HG02970 (cell line): ENCODE data around the gene DPEP3.
A peak's percentile ranks its signal among the peaks of the same experiment; 100 is the strongest.
"Not testable (repeated sequence)": the region's sequence is repeated elsewhere in the genome, so short reads cannot be mapped to it uniquely, and the experiment has no call there.

Experiments used
- ATAC-seq: cut with Tn5 transposase; IDR thresholded peaks from one replicate; pipeline ENCODE4 v1.9.1; 2021; ENCODE audit warnings: mild to moderate bottlenecking, moderate library complexity, moderate number of reproducible peaks; ENCODE audit not compliant: unreplicated experiment, low FRiP score

DPEP3 gene

DNA sequence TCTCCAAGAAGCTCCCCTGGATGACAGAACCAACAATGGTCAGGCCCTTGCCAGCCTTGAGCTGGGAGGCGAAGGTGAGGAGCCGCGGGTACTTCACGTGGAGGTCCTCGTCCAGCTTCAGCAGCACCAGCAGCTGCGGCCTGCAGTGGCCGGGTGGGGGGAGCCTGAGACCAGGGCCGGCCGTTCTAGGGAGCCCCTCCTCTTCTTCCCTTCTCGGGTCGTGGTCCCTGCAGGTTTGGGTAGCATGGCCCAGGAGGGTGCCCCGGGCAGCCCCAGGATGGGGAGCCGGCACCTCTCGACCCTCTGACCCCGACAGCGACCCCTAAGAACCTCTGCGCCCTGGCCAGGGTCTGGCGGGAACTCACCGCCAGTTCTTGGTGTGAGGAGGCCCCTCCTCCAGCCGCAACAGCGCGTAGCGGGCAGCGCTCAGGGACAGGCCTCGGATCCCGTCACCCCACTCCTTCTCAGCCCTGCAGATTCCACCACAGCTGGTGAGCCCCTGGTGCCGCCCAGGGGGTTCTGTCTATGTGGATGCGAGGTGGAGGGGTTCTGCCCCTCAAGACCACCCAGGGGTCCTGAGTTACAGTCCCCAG, 33.2 kb downstream of the DPEP3 start:
- ATAC-seq: no peak

DNA sequence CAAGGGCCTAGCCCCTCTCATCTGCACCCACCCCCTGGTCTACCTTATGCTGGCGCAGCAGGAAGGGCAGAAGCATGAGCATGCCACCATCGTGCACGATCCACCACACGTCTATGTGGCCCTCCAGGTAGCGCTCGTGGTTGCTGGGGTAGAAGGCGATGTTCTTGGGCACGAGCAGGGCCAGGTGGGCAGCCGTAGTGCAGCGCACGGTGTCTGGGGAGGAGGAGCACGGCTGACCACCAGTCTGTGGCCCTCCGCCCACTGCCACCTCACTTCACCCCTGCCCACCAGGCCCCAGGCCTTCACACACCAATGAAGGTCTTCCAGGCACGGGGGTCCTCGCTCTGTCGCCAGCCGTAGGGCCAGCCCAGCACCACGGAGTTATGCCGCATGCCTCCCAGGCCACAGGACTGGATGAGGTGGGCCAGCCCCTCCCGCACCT, 34.1 kb downstream of the DPEP3 start:
- no peak for ATAC-seq

DNA sequence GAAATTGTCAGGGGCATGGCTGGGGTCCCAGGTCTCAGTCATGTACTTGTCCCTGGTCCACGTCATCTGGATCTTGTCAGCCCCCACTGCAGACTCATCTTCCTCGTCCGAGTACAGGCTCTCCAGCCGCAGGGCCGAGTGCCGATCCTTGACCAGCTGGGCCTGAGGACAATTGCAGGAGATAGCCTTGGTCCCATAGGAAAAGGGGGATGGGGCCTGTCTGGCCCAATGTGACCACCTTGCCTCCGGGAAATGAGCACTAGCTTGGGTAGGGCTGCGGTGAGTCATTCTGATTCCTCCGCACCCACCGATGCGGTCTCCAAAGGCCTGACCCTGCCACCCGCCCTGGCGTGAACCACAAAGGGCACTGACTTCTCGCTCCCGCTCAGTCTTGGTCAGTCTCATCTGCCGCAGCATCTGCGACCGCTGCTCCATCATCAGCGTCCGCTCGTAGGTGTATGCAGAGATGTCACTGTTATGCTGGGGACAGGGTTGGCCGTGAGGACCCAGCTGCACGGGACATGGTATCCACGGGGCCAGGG, 34.8 kb downstream of the DPEP3 start:
- ATAC-seq: no peak

DNA sequence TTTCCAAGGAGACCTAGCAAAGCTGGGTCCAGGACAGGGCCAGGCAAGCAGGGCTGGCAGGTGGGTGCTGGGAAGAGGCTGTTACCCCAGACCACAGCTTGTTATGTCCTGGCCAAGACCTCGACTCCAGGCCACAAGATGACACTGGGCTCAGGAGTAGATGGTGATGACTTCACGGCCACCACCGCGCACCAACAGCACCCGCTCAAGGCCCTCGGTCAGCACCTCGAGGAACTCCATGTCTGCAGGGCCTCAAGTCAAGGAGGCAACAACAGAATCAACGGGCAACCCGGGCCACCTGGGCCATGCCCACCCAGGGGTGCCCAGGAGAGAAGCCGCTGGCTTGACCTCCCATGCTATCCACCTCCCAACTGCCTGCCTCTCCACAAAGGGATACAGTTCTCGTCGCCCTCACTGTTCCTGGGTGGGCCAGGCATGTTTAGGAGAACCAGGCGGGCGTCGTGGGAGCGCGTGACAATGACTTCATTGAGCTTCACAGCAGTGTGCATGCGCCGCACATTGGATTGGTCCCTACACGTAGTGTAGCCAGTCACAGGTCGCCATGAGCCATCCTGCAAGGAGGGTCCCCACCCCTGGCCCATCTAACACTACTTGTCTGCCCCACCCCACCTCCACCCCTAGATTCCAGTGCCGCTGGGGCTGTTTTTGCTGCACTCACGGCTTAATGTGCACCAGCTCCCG, 35.5 kb downstream of the DPEP3 start:
- no peak for ATAC-seq

DNA sequence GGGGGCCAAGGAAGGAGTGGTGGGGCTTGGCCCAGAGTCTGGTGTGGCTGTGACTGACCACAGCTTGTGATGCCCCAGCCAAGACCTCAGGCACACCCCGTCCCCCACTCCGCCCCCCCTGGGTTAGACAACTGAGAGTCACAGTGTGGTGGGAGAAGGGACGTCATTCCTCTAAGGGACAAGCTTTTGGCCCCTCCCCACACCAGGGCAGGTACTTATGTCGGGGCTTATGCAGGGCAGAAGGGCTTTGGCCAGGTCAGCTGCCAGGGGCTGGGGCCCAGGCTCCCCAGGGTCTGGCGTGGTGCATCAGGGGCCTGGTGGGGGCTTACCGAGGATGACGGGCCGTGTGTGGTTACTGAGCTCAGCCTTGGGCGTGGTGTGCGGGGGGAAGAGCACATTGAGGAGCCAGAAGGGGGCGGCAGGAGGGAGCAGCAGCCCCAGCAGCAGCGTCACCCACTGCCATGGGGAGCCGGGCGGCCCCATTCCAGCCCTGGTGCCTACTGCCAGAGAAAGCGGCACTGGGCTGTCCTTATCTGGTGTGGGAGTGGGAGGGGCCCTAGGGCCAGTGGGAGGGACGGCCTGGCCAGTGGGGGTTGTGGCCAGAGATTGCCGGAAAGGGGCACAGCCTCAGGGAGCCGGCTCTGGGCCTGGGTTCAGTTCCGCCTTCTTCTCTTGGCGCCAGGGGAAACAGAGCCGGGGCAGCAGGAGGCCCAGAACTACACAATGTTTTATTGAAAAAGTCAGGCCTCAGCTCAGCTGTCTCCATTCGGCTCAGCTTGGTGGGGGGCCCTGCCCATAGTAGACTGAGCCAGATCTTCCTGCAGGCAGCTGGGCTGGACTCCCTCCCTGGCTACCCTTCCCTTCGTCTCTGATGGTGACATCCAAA, 36.4 kb downstream of the DPEP3 start, which contains the start of gene LCAT:
LCAT (minus strand) TSS at position 502 of the 886 bp plus-strand sequence; CDS start at position 483, 19 bp downstream.
- ATAC-seq: no peak

DNA sequence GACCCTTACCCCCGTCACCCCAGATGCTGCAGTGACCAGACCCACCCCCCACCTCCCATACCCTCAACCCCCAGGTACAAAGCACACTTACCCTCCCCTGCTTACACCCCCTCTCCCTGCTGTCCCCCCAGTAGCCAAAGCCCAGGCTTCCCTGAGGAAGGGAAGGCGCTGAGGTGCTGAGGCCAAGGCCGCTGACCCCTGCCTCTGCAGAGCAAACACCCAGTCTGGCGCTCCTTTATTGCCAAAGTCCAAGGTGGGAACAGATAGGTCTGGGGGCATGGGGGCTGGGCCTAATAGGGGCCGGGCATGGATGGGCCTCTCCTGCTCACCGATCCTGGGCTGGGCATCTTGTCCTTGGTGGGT, 37.1 kb downstream of the DPEP3 start:
- ATAC-seq: no peak

DNA sequence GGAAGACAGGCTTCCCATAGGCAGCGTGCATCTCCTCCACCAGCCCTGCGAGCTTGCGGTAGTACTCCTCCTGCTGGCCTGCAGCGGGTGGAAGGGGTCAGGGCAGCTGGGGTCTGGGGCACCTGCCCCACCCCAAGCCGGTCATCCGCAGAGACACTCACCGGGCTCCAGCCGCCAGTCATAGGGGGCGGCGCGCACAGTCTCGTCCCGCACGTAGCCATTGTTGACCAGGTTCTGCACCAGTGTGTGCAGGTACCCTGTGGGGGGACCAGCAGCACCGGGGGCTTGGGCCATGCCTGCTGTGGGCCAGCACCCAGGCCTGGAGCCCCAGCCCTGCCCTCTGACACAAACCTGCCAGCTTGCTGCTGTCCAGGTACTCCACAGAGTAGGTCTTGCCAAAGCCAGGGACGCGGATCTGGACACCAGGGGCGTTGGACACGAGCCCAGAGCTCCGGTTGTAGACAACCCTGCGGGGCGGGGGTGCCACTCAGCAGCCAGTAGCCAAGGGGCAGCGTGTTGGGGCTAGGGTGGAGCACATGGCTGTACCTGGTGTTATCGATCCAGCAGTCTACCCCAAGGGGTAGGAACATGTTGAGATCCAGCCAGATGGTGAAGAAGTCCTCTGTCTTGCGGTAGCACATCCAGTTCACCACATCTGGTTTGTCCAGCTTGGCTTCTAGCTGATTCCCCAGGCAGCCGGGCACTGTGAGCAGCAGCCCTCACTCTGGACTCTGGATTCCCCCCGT, 37.6 kb downstream of the DPEP3 start:
- no peak for ATAC-seq

DNA sequence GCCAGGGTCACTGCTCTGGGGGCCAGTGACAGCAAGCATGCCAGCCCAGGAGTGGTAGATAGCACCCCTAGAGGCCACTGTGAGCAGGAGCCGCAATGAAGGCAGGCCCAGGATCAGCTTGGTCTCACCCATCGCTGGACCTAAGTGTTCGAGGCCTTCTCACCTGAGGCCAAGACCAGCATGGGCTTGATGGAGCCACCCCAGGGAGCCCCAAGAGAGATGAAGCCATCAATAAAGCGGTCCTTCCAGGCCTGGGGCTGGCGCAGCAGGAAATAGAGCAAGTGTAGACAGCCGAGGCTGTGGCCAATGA, 38.1 kb downstream of the DPEP3 start:
- ATAC-seq: no peak

DNA sequence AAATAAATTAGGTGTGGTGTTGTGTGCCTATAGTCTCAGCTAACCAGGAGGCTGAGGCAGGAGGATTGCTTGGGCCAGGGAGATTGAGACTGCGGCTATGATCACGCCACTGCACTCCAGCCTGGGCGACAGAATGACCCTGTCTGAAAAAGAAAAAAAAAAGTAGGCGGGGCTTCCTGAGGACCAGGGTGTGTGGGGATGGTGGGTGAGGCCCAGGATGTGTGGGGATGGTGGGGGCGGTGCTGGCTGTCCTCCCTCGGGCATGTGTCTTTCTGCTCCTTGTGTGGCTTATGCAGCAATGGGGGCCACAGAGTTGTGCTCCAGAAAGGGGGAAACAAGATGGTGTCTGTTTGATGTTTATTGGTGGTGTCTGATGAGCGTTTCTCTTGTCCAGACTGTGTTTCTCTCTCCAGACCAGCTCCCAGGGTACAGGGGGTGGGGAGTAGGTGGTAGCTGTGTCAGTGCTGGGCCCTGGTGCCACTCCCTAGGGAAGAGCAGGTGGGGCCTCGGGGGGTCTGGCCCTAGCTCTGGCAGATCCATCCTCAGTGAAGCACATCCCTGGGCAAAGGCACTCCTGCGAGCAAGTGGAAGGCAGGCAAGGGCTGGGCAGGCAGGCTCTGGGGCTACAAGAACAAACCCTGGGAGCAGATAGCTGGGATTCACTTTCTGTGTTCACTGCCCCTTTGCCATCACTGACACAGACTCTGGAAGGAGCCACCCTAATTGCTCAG, 38.7 kb downstream of the DPEP3 start:
- ATAC-seq: no peak

DNA sequence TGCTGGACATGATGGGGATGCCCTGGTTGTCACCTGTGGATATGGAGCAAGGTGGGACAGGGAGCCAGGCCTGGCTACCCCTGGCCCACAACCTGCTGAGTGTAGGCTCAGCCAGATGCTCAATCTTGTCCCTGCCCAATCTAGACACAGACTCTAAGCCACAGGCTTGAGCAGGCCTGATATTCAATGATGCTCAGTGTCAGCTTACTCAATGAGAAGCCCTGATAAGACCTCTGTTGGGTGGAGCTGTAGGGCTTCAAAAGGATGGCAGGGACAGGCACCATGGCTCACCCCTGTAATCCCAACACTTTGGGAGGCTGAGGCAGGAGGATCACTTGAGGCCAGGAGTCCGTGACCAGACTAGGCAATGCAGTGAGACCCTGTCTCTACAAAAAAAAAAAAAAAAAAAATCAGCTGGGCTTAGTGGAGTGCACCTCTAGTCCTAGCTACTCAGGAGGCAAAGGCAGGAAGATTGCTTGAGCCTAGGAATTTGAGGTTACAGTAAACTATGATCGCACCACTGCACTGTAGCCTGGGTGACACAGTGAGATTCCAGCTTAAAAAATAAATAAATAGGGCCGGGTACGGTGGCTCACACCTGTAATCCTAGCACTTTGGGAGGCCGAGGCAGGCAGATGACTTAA, 39.7 kb downstream of the DPEP3 start:
- no peak for ATAC-seq

DNA sequence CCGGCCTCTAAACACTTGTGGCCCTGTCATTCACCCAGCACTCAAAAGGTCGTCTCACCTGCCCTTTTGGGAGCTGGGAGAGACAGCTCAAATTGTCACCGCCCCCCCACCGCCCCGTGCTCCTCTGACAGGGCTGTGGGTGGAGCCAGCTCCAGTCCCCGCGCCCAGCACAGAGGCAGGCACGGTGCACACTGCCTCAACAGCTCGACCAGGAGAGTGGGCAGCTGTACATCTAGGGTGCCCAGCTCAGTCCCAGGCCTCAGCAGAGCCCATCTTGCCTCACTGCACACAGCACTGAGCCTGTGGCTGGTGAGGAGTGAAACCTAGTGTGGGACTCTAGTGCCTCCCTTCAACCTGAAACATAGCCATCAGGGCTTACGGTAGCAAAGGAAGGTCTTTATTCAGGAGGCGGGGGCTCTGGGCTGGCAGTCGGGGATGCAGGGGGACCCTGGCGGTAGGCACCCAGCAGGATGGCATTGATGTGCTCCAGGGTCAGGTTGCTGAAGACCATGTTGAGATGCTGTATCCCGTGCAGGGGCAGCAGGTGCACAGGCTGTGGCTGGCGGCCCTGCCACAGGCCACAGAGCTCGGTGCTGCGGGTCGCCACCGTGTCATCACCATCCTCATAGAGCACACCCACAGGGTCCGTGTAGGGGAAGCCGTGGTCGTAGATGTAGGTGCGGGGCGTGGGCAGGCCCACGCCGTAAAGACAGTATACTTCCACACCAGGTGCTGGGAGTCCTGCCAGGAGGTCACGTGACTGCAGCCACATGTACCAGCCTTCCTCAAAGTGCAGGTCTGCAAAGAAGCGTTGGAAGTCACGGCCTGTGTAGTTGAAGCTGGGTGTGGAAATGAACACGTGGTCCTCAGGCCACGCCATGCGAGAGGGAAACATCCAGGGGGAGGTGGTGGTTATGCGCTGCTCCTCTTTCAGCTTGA, 40.5 kb downstream of the DPEP3 start:
- no peak for ATAC-seq

DNA sequence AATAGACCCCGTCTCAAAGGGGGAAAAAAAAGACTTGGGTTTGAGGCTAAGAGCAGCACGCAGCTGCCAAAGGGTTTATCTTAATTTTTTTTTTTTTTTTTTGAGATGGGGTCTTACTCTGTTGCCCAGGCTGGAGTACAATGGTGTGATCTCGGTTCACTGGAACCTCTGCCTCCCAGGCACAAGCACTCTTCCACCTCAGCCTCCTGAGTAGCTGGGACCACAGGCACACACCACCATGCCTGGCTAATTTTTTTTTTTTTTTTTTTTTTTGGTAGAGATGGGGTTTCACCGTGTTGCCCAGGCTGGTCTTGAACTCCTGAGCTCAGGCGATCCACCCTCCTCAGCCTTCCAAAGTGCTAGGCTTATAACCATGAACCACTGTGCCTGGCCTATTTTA, 42.6 kb downstream of the DPEP3 start:
- not testable (repeated sequence) for ATAC-seq

DNA sequence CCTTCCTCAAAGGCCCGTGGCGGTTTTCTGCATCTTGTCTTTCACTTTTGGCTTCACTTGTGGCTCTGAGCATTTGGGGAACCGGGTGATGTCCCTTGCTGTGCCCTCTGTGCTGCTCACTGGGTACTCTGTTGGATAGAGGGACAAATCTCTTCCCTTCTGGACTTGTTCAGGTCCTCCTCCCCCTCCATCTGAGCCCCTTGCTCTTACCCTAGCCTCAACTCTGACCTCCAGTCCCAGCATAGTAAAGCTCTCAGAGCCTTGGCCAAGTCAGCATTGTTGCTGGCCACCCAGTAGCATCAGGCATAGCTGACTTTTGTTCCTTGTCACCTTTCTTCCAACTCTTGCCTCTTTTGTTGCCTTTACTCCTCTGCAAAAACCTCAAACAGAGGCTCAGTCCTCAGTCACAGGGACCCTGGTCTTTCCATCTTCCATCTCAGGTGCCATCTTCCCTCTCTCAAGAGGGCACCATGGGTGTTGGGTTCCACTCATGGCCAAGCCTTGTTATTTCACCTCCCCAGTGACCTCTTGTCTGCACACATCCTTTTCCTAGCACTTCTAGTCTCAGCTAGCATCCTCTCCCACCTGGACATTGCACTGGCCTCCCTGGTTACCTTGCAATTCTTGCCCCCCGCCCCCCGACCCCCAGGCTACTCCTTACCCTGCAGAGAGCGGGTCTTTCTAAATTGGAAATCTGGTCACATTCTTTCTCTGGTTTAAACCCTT, 43.3 kb downstream of the DPEP3 start:
- no peak for ATAC-seq

DNA sequence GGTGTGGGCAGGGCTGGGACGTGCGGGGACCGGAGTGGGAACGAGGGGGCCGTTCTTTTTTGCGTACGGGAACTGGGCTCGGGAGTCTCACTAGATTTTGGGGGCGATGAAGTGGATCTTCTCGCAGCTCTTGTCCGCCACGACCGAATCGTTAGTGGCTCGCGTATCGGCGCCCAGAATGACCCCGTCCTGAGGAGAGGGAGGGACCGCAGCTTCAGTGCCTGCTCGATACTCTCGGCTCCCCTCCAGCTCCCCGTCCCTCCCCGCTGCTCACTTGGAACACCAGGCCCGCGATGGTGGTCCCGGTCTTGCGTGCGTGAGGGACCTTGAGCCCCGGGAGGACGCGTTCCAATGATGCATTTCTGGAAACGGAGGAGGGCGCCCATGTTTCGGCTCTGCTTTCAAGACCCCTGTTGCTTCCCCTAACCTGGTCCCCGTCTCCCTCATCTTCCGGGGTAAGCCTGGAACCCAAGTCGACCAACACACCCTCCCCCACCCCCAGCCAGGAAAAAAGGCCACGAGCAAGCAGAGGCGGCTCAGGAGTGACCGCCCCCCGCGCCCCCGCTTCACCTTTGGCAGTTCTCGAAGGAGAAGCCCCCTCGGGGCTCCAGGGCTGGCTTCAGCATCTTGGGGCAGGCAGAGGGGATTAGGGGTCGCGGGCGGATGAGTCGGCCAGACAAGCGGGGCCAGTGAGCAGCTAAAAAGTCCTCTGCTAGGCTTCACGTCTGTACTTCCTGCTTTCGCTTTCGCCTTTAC, 44.0 kb downstream of the DPEP3 start, which contains the start of gene PSMB10:
PSMB10 (minus strand) TSS at position 727 of the 756 bp plus-strand sequence; CDS start at position 626, 101 bp downstream.
- ATAC-seq: no peak

DNA sequence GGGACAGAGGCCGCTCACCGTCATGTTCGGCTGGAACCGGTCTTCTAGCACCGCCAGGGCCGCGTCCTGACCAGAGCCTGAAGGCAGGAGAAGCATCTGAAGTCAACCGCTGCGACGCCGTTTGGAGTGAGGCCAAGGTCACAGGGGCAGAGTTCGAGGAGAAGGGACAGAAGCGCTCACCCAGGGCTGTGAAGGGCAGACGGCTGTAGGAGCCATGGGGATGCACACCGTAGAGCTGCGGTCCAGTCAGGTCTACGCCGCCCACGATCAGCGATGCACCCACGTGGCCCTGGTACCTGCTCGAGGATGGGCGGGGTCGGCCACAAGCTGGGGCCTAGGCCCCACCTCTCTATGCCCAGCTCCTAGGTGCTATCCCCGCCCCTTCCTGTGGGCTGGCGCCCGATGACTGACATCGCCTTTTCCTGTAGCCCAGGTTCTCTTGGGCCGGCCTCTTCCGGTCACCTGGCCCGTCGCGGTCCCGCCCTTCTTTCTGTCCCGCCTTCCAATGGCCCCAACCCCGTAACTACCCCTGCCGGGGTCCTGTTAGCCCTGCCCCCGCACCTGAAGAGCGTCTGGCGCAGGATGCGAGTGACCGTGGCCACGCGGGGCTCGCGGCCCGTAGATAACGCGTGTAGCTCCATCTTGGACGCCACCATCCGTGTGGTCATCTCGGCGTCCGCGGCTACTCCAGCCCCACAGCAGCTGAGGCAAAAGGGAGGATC, 44.7 kb downstream of the DPEP3 start:
- peak; percentile 86 for ATAC-seq

DNA sequence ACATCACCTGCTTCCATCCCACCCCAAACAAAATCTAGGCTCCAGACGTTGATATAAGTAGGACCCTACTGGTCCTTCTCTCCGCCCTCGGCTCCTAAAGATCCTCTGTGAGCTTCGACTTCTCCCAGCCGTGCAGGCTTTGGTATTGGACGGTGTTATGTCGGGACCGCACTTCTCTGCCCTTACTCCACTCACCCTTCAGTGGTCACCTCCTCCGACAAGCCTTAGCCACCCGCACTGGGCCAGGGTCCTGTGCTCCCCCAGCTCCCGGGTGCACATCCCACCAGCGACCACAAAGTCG, 45.2 kb downstream of the DPEP3 start:
- no peak for ATAC-seq
